ENCODE measurements around the gene CAMKMT.

GRCh38 chr2:44456946-44457345 is 95.2 kb downstream of the CAMKMT start:
- TF ChIP-seq CTCF (conservative IDR thresholded peaks at IDR 0.05 in 1 of 2, IDR thresholded peaks at IDR 0.05 in 1 of 2; ENCODE audit: extremely low read depth in 1 of 2, insufficient read depth in 1 of 2, low read depth in 1 of 2, low read length in 2 of 2) = no peak
- no peak for TF ChIP-seq EZH2 (IDR thresholded peaks at IDR 0.05; ENCODE audit: borderline replicate concordance, low read length)

All from mammary epithelial cell (primary cell).